Glutamatergic neuron (in vitro differentiated cells): Measurements from ENCODE around the gene PMM2. TPM values are rescaled to one million over a fixed set of nuclear protein-coding genes. Genes with fewer than 3 reads are reported as not detected.

Experiments used
- DNase-seq: peaks from one replicate; pipeline ENCODE4 v3.0.0; 2022
- H3K27ac Mint-ChIP-seq: one replicate; pipeline ENCODE4 v1.8.0; 2020; ENCODE audit warnings: mild to moderate bottlenecking, mixed read lengths, inconsistent platforms; ENCODE audit not compliant: unreplicated experiment
- H3K27me3 Mint-ChIP-seq: one replicate; pipeline ENCODE4 v1.8.0; 2020; ENCODE audit warnings: mild to moderate bottlenecking, moderate library complexity, mixed read lengths, inconsistent platforms; ENCODE audit not compliant: unreplicated experiment
- H3K36me3 Mint-ChIP-seq: one replicate; pipeline ENCODE4 v1.8.0; 2020; ENCODE audit warnings: mild to moderate bottlenecking, mixed read lengths, inconsistent platforms; ENCODE audit not compliant: unreplicated experiment
- H3K4me1 Mint-ChIP-seq: one replicate; pipeline ENCODE4 v1.8.0; 2020; ENCODE audit warnings: mild to moderate bottlenecking, low read depth, mixed read lengths, inconsistent platforms; ENCODE audit not compliant: unreplicated experiment
- H3K4me3 Mint-ChIP-seq: one replicate; pipeline ENCODE4 v1.8.0; 2020; ENCODE audit warnings: mild to moderate bottlenecking, mixed read lengths, inconsistent platforms; ENCODE audit not compliant: unreplicated experiment
- H3K9me3 Mint-ChIP-seq: one replicate; pipeline ENCODE4 v1.8.0; 2020; ENCODE audit warnings: mild to moderate bottlenecking, moderate library complexity, mixed read lengths, inconsistent platforms; ENCODE audit not compliant: unreplicated experiment
- CTCF ChIP-seq: fragments of 200-600 bp; sonication (generic); IDR thresholded peaks from one replicate; pipeline ENCODE4 v1.5.0; 2021; ENCODE audit not compliant: partially characterized antibody, unreplicated experiment
- total RNA-seq: library from RNA; stranded (reverse); fragmentation: NEBNext Ultra II Directional; extraction: Animal tissue kit (Norgen Biotek cat#: 25700); gene quantifications from one replicate; pipeline ENCODE4 v1.2.1, GENCODE V29; 2021; ENCODE audit not compliant: unreplicated experiment

PMM2 gene
- total RNA-seq, 1 donor from 2014 or later, result 23.2 TPM

DNA sequence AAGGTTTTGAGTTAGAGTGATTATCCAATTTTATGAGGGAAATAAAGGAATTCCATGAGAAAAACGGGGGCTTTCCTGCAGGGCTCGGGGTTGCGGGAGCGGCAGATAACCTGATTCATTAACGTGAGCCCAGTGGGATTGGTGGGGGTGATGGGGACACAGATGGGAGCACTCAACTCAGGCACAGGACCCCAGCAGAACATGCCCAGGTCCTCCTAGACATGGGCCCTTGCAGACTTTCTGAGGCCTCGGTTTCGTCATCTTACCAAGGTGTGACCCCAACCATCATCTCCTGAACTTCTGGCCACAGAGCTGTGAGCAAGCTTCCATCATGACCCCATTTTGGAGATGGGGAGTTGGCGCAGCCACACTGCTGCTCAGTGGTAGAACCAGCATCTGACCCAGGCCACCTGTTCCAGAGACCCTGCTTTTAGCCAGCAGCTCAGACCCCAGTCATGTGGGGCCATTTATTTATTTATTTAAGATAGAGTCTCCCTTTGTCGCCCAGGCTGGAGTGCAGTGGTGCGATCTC lies 48.8 kb downstream of the PMM2 start:
- peaks cover 14% of the 10 kb centered on the region for H3K9me3 Mint-ChIP-seq
- no peaks in the 10 kb centered on the region for H3K36me3 Mint-ChIP-seq
- no peak for TF ChIP-seq CTCF
- peaks cover 6% of the 10 kb centered on the region for H3K27me3 Mint-ChIP-seq
- DNase-seq, result no peak
- peaks cover 53% of the 10 kb centered on the region for H3K4me1 Mint-ChIP-seq
- H3K4me3 Mint-ChIP-seq, result no peak overlapping the region
- H3K27ac Mint-ChIP-seq, result no peak overlapping the region

GRCh38 chr16:8847145-8847544 lies 49.5 kb downstream of the PMM2 start:
- DNase-seq, result no peak
- peaks cover 14% of the 10 kb centered on the region for H3K9me3 Mint-ChIP-seq
- no peak for TF ChIP-seq CTCF
- H3K27ac Mint-ChIP-seq, result no peak overlapping the region
- peaks cover 6% of the 10 kb centered on the region for H3K27me3 Mint-ChIP-seq
- H3K4me1 Mint-ChIP-seq, result peaks cover 51% of the 10 kb centered on the region
- no peak overlapping the region for H3K4me3 Mint-ChIP-seq
- no peaks in the 10 kb centered on the region for H3K36me3 Mint-ChIP-seq

- peak overlapping the region; percentile 48 for H3K27ac Mint-ChIP-seq
- DNase-seq, result no peak
- peaks cover 12% of the 10 kb centered on the region for H3K9me3 Mint-ChIP-seq
- peaks cover 6% of the 10 kb centered on the region for H3K27me3 Mint-ChIP-seq
- TF ChIP-seq CTCF, result no peak
- peaks cover 46% of the 10 kb centered on the region for H3K4me1 Mint-ChIP-seq
- no peak overlapping the region for H3K4me3 Mint-ChIP-seq
- H3K36me3 Mint-ChIP-seq, result no peaks in the 10 kb centered on the region
These were observed 50.0 kb downstream of the PMM2 start for GRCh38 chr16:8847623-8848022.

GRCh38 chr16:8848231-8848938 lies 50.7 kb downstream of the PMM2 start:
- Mint-ChIP-seq H3K27me3 (peaks cover 6% of the 10 kb centered on the region), H3K27ac (peak overlapping the region; percentile 71), H3K4me1 (peaks cover 50% of the 10 kb centered on the region), H3K36me3 (no peaks in the 10 kb centered on the region), H3K9me3 (peaks cover 13% of the 10 kb centered on the region), H3K4me3 (peak overlapping the region; percentile 34)
- DNase-seq, result no peak
- TF ChIP-seq CTCF, result no peak

GRCh38 chr16:8848939-8849391 lies 51.3 kb downstream of the PMM2 start:
- TF ChIP-seq CTCF, result no peak
- peaks cover 5% of the 10 kb centered on the region for H3K27me3 Mint-ChIP-seq
- peaks cover 13% of the 10 kb centered on the region for H3K9me3 Mint-ChIP-seq
- peaks cover 50% of the 10 kb centered on the region for H3K4me1 Mint-ChIP-seq
- DNase-seq, result no peak
- H3K4me3 Mint-ChIP-seq, result peak overlapping the region; percentile 55
- H3K27ac Mint-ChIP-seq, result peak overlapping the region; percentile 71
- H3K36me3 Mint-ChIP-seq, result no peaks in the 10 kb centered on the region
